Lung (tissue), 12 donors: ENCODE results near the gene PSMC3IP. TPM values are rescaled to one million over a fixed set of nuclear protein-coding genes. Genes with fewer than 3 reads are reported as not detected.

ENCODE experiments used
- ATAC-seq: fragments of 200-7000 bp; cut with Tn5 transposase; one replicate; pipeline ENCODE4 v1.9.1; 2020; ENCODE audit warnings: moderate number of reproducible peaks; ENCODE audit not compliant: insufficient read depth, low FRiP score
- DNase-seq, 3 donors: peaks; one replicate each; pipeline ENCODE4 v3.0.0-alpha.2; 2013 to 2017
- H3K27ac ChIP-seq, 2 donors: one replicate each; pipeline ENCODE4 v1.5.1; 2013; ENCODE audit warnings: mild to moderate bottlenecking in 2 of 2, moderate library complexity in 2 of 2, control low read depth in 1 of 2, inconsistent platforms in 1 of 2, low read depth in 1 of 2, low read length in 1 of 2
- H3K27me3 ChIP-seq, 3 donors: one replicate each; pipeline ENCODE4 v1.5.1; 2013; ENCODE audit warnings: low read length in 2 of 3; ENCODE audit not compliant: control insufficient read depth in 3 of 3, insufficient read depth in 3 of 3
- H3K36me3 ChIP-seq, 4 donors: one replicate each; pipeline ENCODE4 v1.5.1; 2013; ENCODE audit warnings: low read length in 4 of 4, mild to moderate bottlenecking in 1 of 4, moderate library complexity in 1 of 4; ENCODE audit not compliant: control insufficient read depth in 4 of 4, insufficient read depth in 4 of 4
- H3K4me1 ChIP-seq, 5 donors: one replicate each; pipeline ENCODE4 v1.5.1; 2013; ENCODE audit warnings: low read length in 5 of 5, mild to moderate bottlenecking in 2 of 5, moderate library complexity in 1 of 5; ENCODE audit not compliant: control insufficient read depth in 5 of 5, insufficient read depth in 5 of 5
- H3K4me3 ChIP-seq: one replicate; pipeline ENCODE4 v1.5.1; 2013; ENCODE audit warnings: mild to moderate bottlenecking, control low read depth, moderate library complexity
- H3K9ac ChIP-seq, 2 donors: one replicate each; pipeline ENCODE4 v1.5.1; 2013; ENCODE audit warnings: low read length in 2 of 2, control low read depth in 1 of 2; ENCODE audit not compliant: insufficient read depth in 1 of 2
- H3K9me3 ChIP-seq, 4 donors: one replicate each; pipeline ENCODE4 v1.5.1; 2013; ENCODE audit warnings: low read length in 3 of 4, mild to moderate bottlenecking in 1 of 4, moderate library complexity in 1 of 4; ENCODE audit not compliant: control insufficient read depth in 4 of 4, insufficient read depth in 3 of 4
- WGBS, 2 donors: extraction: QIAGEN DNeasy Blood & Tissue Kit; methylation state at CpG; one replicate each; pipeline ENCODE4 v1.1.7; 2013; 5-methylcytosine and 5-hydroxymethylcytosine counted together
- polyA plus RNA-seq, 2 donors: library from polyadenylated mRNA; stranded (reverse); fragments of 200-250 nt; gene quantifications; one replicate each; pipeline ENCODE4 v1.2.1, GENCODE V29; 2013
- total RNA-seq, 2 donors: library from RNA; depleted of rRNA in 1 of 2; stranded (reverse); fragments of >200 nt in 1 of 2; gene quantifications; one replicate each; pipeline ENCODE4 v1.2.1, GENCODE V29; 2014 to 2021
- TF ChIP-seq, protein P1 (sequence below): IDR thresholded peaks from 2 replicates; pipeline ENCODE4 v1.5.1; 2012; ENCODE audit warnings: mild to moderate bottlenecking; ENCODE audit errors: control extremely low read depth, extremely low read depth
- donor health status: control.
- donor health status: control.
- donor health status: Bipolar disorder and iron deficiency.
- donor health status: healthy.
- donor health status: DM: yes; HTN: yes; CAD: no.

The PSMC3IP gene
- total and polyA plus RNA-seq, 4 donors: 3.4 to 7.5 (median 4.0) TPM

DNA sequence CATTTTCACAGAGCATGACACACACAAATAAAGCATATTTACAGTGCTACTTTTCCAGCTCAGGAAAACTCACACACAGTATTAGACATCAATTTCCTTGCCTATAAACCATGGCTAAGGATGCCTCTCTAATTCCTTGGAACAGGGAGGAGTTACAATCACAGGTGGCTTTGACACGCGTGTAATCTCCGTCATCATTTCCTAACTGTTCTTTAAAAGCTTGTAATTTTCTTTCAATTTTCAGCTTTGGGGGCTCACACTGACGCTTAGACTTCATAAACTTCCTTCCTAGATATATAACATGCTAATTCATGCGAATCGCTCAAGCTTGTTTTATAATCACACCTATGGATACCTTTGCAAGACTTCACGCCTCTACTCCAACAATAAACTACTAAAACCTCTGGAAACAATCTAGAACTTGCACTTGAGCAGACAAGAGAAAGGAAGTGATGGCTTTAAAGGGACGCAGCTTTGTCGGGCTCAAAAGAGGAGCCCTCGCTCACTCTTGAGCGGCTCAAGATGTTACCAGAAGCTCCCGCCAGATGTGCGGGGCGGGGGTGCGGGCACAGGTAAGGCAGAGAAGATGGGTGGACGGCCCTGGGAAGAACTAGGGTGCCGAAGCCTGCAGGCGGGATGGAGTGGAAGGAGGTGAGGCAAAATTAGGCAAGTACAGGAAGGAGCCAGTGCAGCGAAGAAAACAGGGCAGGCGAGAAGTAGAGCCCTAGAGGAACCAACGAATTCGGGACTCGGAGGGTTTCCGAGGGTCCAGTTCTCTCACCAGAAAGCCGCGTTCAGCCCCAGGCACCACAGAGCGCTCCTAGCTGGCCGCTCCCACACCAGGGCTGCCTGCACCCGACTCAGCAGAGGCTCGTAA lies 31.0 kb upstream of the PSMC3IP start:
- Histone ChIP-seq H3K27me3 (no peaks in the 10 kb centered on the region), H3K4me1 (peaks cover 0 to 19% (median 8%) of the 10 kb centered on the region in 5 donors), H3K4me3 (peak overlapping the region; percentile 95), H3K9me3 (no peaks in the 10 kb centered on the region), H3K36me3 (peaks cover 0 to 12% (median 7%) of the 10 kb centered on the region in 4 donors), H3K9ac (peak overlapping the region; percentile 48 to 73), H3K27ac (peak overlapping the region; percentile 87 to 92)
- TF ChIP-seq, protein P1, sequence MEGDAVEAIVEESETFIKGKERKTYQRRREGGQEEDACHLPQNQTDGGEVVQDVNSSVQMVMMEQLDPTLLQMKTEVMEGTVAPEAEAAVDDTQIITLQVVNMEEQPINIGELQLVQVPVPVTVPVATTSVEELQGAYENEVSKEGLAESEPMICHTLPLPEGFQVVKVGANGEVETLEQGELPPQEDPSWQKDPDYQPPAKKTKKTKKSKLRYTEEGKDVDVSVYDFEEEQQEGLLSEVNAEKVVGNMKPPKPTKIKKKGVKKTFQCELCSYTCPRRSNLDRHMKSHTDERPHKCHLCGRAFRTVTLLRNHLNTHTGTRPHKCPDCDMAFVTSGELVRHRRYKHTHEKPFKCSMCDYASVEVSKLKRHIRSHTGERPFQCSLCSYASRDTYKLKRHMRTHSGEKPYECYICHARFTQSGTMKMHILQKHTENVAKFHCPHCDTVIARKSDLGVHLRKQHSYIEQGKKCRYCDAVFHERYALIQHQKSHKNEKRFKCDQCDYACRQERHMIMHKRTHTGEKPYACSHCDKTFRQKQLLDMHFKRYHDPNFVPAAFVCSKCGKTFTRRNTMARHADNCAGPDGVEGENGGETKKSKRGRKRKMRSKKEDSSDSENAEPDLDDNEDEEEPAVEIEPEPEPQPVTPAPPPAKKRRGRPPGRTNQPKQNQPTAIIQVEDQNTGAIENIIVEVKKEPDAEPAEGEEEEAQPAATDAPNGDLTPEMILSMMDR: no peak
- ATAC-seq (peak; percentile 35), DNase-seq (peak in 2 of 3 donors; percentile 2 to 12)
- WGBS, 2 donors: 0% methylated on average over 30 of the region's 30 CpGs

DNA sequence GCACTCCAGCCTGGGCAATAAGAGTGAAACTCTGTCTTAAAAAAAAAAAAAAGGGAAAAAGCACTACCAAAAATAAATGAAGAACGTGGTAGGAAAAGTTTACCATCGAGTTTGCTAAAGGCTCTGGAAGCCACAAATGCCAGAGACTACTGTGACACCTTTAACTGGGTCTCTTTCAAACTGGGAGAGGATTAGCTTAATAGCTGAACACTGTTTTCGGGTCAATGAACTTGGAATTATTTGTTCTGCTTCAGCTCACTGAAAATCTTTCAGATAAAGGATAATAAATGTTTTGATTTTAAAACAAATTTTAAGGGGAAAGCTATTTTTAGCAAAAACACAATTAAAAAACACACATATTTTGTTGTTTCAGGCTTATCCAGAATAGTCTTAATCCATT lies 30.2 kb upstream of the PSMC3IP start:
- Histone ChIP-seq H3K4me3 (no peak overlapping the region), H3K36me3 (peaks cover 0 to 10% (median 3%) of the 10 kb centered on the region in 4 donors), H3K27me3 (no peaks in the 10 kb centered on the region), H3K9ac (peak overlapping the region; percentile 48 to 73), H3K4me1 (peaks cover 0 to 19% (median 8%) of the 10 kb centered on the region in 5 donors), H3K9me3 (no peaks in the 10 kb centered on the region), H3K27ac (no peak overlapping the region)
- ATAC-seq (no peak), DNase-seq (no peak)
- 46 to 68% methylated on average over 3 of the region's 3 CpGs for WGBS, 2 donors
- TF ChIP-seq, protein P1: no peak

DNA sequence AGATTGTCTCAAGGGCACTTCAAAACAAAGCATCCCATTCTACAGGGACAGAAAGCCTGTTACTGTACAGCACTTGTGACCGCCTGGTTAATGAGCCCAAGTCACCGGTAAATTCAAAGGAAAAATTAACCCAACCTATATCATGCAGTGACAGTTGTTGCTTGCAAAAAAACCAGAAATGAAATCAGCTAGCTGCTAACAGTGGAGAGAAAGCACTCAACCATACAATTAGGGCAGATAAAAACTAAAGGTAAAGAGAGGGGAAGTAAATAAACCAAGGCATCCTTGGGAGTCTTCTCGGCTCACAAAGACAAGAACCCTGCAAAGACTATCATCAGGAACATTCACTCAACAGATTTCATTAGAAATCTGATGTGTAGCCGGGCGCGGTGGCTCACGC lies 25.8 kb upstream of the PSMC3IP start:
- no peak for ATAC-seq
- no peaks in the 10 kb centered on the region for H3K9me3 ChIP-seq
- H3K36me3 ChIP-seq: peaks cover 0 to 5% (median 0%) of the 10 kb centered on the region in 4 donors
- no peak for DNase-seq
- 92 to 95% methylated on average over 7 of the region's 7 CpGs for WGBS, 2 donors
- H3K27me3 ChIP-seq: no peaks in the 10 kb centered on the region
- no peak overlapping the region for H3K9ac ChIP-seq
- H3K4me1 ChIP-seq: peaks cover 0 to 17% (median 8%) of the 10 kb centered on the region in 5 donors
- TF ChIP-seq, protein P1: no peak
- no peak overlapping the region for H3K4me3 ChIP-seq
- H3K27ac ChIP-seq: no peak overlapping the region
